H1 (cell line): Measurements from ENCODE around the gene COL1A1. TPM values are rescaled to one million over a fixed set of nuclear protein-coding genes. Genes with fewer than 3 reads are reported as not detected.

ENCODE experiments used
- CTCF ChIA-PET: fragments of 300-600 bp; sonication (Branson Sonifier 250); formaldehyde crosslinking; loops from one replicate; lab custom pipeline; 2021; ENCODE audit not compliant: partially characterized antibody; lab: Charles Lee
- POLR2A ChIA-PET: fragments of 300-600 bp; sonication (Branson Sonifier 250); formaldehyde crosslinking; loops from one replicate; lab custom pipeline; 2021; ENCODE audit warnings: inconsistent platforms; ENCODE audit not compliant: partially characterized antibody; lab: Charles Lee
- DNase-seq, 2 experiments: peaks; one replicate each; pipeline versions ENCODE4 v3.0.0 to v3.0.0-alpha.2; 2010 to 2022; ENCODE audit warnings: low spot score in 2 of 2, low read depth in 1 of 2, mixed read lengths in 1 of 2
- FAIRE-seq: peaks from 2 replicates; lab custom pipeline; 2011; peaks lifted over from hg19 to GRCh38; lab: Jason Lieb, UNC
- H2AFZ ChIP-seq: 2 replicates; pipeline ENCODE4 v1.8.1; 2012; ENCODE audit warnings: low read length, inconsistent platforms
- H2AK5ac ChIP-seq: 2 replicates; pipeline ENCODE4 v1.6.1; 2013; ENCODE audit warnings: low read depth, low read length
- H2BK120ac ChIP-seq: replicated peaks from 2 replicates; pipeline ENCODE3; 2013; ENCODE audit warnings: low read depth, low read length, inconsistent platforms
- H2BK12ac ChIP-seq: 2 replicates; pipeline ENCODE4 v1.6.1; 2013; ENCODE audit warnings: low read depth, low read length
- H2BK15ac ChIP-seq: 2 replicates; pipeline ENCODE4 v1.6.1; 2013; ENCODE audit warnings: low read length
- H2BK20ac ChIP-seq: 2 replicates; pipeline ENCODE4 v1.6.1; 2013; ENCODE audit warnings: low read length
- H2BK5ac ChIP-seq: 2 replicates; pipeline ENCODE4 v1.6.1; 2013; ENCODE audit warnings: low read depth, low read length
- H3K14ac ChIP-seq: 2 replicates; pipeline ENCODE4 v1.6.1; 2013; ENCODE audit warnings: inconsistent platforms; ENCODE audit not compliant: insufficient read length
- H3K18ac ChIP-seq: 2 replicates; pipeline ENCODE4 v1.6.1; 2013; ENCODE audit warnings: low read length; ENCODE audit errors: extremely low read depth
- H3K23ac ChIP-seq: 2 replicates; pipeline ENCODE4 v1.6.1; 2013; ENCODE audit warnings: inconsistent platforms; ENCODE audit not compliant: insufficient read length
- H3K23me2 ChIP-seq: 2 replicates; pipeline ENCODE4 v1.6.1; 2013; ENCODE audit warnings: low read depth, low read length
- H3K27ac ChIP-seq: 2 replicates; pipeline ENCODE4 v1.6.1; 2011; ENCODE audit warnings: low read depth, low read length, inconsistent platforms
- H3K27me3 ChIP-seq, 4 experiments: replicated peaks in 1 of 4; 1 replicate in 1 of 4; 2 replicates in 3 of 4; pipeline versions ENCODE4 v1.6.1 to v1.8.1; 2011 to 2013; ENCODE audit warnings: low read length in 3 of 4, mild to moderate bottlenecking in 3 of 4, inconsistent platforms in 2 of 4, mixed read lengths in 2 of 4, moderate library complexity in 1 of 4; ENCODE audit not compliant: control insufficient read depth in 3 of 4, insufficient read depth in 3 of 4; ENCODE audit errors: extremely low read depth in 1 of 4
- H3K36me3 ChIP-seq, 4 experiments: 2 replicates each; pipeline versions ENCODE4 v1.6.1 to v1.8.1; 2011 to 2013; ENCODE audit warnings: mild to moderate bottlenecking in 4 of 4, low read length in 3 of 4, moderate library complexity in 2 of 4, control low read depth in 1 of 4, inconsistent platforms in 1 of 4; ENCODE audit not compliant: insufficient read depth in 4 of 4, control insufficient read depth in 2 of 4
- H3K4ac ChIP-seq: replicated peaks from 2 replicates; pipeline ENCODE3; 2013; ENCODE audit warnings: low read length, low read depth, mixed read lengths, inconsistent platforms; ENCODE audit not compliant: insufficient read length
- H3K4me1 ChIP-seq, 4 experiments: replicated peaks in 1 of 4; 1 replicate in 1 of 4; 2 replicates in 3 of 4; pipeline versions ENCODE4 v1.6.1 to v1.8.1; 2011 to 2013; ENCODE audit warnings: low read length in 3 of 4, inconsistent platforms in 2 of 4, mixed read lengths in 1 of 4; ENCODE audit not compliant: insufficient read depth in 4 of 4, control insufficient read depth in 3 of 4
- H3K4me2 ChIP-seq, 2 experiments: 2 replicates each; pipeline versions ENCODE4 v1.6.1 to v1.8.1; 2011 to 2013; ENCODE audit warnings: low read depth in 2 of 2, low read length in 2 of 2, control low read depth in 1 of 2, inconsistent platforms in 1 of 2, mild to moderate bottlenecking in 1 of 2; ENCODE audit not compliant: insufficient read depth in 1 of 2
- H3K4me3 ChIP-seq, 4 experiments: fragments of 200-600, 300-600 bp in 1 of 4; sonication (generic), shearing (Covaris generic), sonication (Bioruptor Twin) in 1 of 4; 2 replicates each; pipeline versions ENCODE4 v1.5.1 to v1.8.1; 2011 to 2016; ENCODE audit warnings: low read length in 4 of 4, low read depth in 3 of 4, control low read depth in 2 of 4, inconsistent platforms in 2 of 4, mild to moderate bottlenecking in 2 of 4, mixed read lengths in 1 of 4, moderate library complexity in 1 of 4; ENCODE audit not compliant: insufficient read depth in 2 of 4; ENCODE audit errors: extremely low read depth in 1 of 4
- H3K56ac ChIP-seq: replicated peaks from 2 replicates; pipeline ENCODE3; 2013; ENCODE audit warnings: low read depth, mild to moderate bottlenecking, mixed read lengths, low read length, inconsistent platforms; ENCODE audit not compliant: insufficient read length
- H3K79me1 ChIP-seq: 2 replicates; pipeline ENCODE4 v1.6.1; 2013; ENCODE audit warnings: low read depth, low read length, control low read depth
- H3K79me2 ChIP-seq, 2 experiments: 2 replicates each; pipeline versions ENCODE4 v1.6.1 to v1.8.1; 2012 to 2013; ENCODE audit warnings: low read length in 2 of 2, mild to moderate bottlenecking in 2 of 2, inconsistent platforms in 1 of 2; ENCODE audit not compliant: insufficient read depth in 2 of 2, control insufficient read depth in 1 of 2
- H3K9ac ChIP-seq, 4 experiments: replicated peaks in 1 of 4; 1 replicate in 1 of 4; 2 replicates in 3 of 4; pipeline versions ENCODE4 v1.6.1 to v1.8.1; 2011 to 2013; ENCODE audit warnings: low read depth in 3 of 4, low read length in 3 of 4, control low read depth in 2 of 4, mild to moderate bottlenecking in 2 of 4, moderate library complexity in 2 of 4, inconsistent platforms in 1 of 4; ENCODE audit errors: extremely low read depth in 1 of 4
- H3K9me3 ChIP-seq, 2 experiments: 2 replicates each; pipeline versions ENCODE4 v1.6.1 to v1.8.1; 2012 to 2013; ENCODE audit warnings: mild to moderate bottlenecking in 2 of 2, moderate library complexity in 2 of 2, control low read depth in 1 of 2, inconsistent platforms in 1 of 2, low read depth in 1 of 2, low read length in 1 of 2, mixed read lengths in 1 of 2; ENCODE audit not compliant: insufficient read depth in 2 of 2
- H4K20me1 ChIP-seq, 2 experiments: replicated peaks in 1 of 2; 2 replicates each; pipeline versions ENCODE3 to v1.8.1; 2011 to 2013; ENCODE audit warnings: inconsistent platforms in 2 of 2, low read length in 2 of 2, mild to moderate bottlenecking in 1 of 2; ENCODE audit not compliant: insufficient read depth in 2 of 2, control insufficient read depth in 1 of 2
- H4K5ac ChIP-seq: 2 replicates; pipeline ENCODE4 v1.6.1; 2013; ENCODE audit warnings: low read length, low read depth, mixed read lengths, inconsistent platforms; ENCODE audit not compliant: insufficient read length
- H4K8ac ChIP-seq: 2 replicates; pipeline ENCODE4 v1.8.0; 2013; ENCODE audit warnings: mild to moderate bottlenecking, moderate library complexity, low read length, inconsistent platforms; ENCODE audit not compliant: insufficient read depth; ENCODE audit errors: extremely low read depth
- H4K91ac ChIP-seq: replicated peaks from 2 replicates; pipeline ENCODE3; 2013; ENCODE audit warnings: low read length, mixed read lengths, inconsistent platforms; ENCODE audit not compliant: insufficient read length
- BACH1 ChIP-seq: IDR thresholded peaks from 2 replicates; pipeline ENCODE4 v1.6.1; 2012; ENCODE audit warnings: low read length, improper control_type of control experiment
- CTCF ChIP-seq, 3 experiments: IDR thresholded peaks; 1 replicate in 2 of 3; 2 replicates in 1 of 3; pipeline versions ENCODE4 v1.5.1 to v1.6.1; 2011; ENCODE audit warnings: low read length in 3 of 3, mild to moderate bottlenecking in 3 of 3, inconsistent platforms in 2 of 3, low read depth in 1 of 3, moderate library complexity in 1 of 3; ENCODE audit not compliant: insufficient read depth in 1 of 3; ENCODE audit errors: control extremely low read depth in 1 of 3
- HDAC6 ChIP-seq: IDR thresholded peaks from one replicate; pipeline ENCODE4 v1.7.1; 2012; ENCODE audit warnings: low read depth, mild to moderate bottlenecking, inconsistent platforms, low read length, moderate library complexity
- KDM5A ChIP-seq: fragments of 200-600 bp; IDR thresholded peaks from 2 replicates; pipeline ENCODE4 v1.7.1; 2012; ENCODE audit warnings: mild to moderate bottlenecking, low read length, inconsistent platforms, mixed read lengths
- NRF1 ChIP-seq: IDR thresholded peaks from 2 replicates; pipeline ENCODE4 v1.6.1; 2011; ENCODE audit warnings: mild to moderate bottlenecking, low read depth, low read length, improper control_type of control experiment
- POLR2A ChIP-seq, 2 experiments: IDR thresholded peaks; 1 replicate in 1 of 2; 2 replicates in 1 of 2; pipeline ENCODE4 v1.6.1; 2011; ENCODE audit warnings: low read depth in 2 of 2, low read length in 2 of 2, mild to moderate bottlenecking in 2 of 2; ENCODE audit errors: control extremely low read depth in 1 of 2
- POU5F1 ChIP-seq: IDR thresholded peaks from 2 replicates; pipeline ENCODE4 v1.6.1; 2011; ENCODE audit warnings: low read depth, mild to moderate bottlenecking, low read length, moderate library complexity
- RXRA ChIP-seq: IDR thresholded peaks from 2 replicates; pipeline ENCODE4 v1.6.1; 2011; ENCODE audit warnings: low read depth, mild to moderate bottlenecking, low read length, moderate library complexity; ENCODE audit not compliant: insufficient read depth
- SAP30 ChIP-seq: fragments of 300-600 bp; sonication (generic); IDR thresholded peaks from 2 replicates; pipeline ENCODE4 v1.7.1; 2012; ENCODE audit warnings: low read length, moderate library complexity, mild to moderate bottlenecking, inconsistent platforms; ENCODE audit not compliant: insufficient read depth, insufficient replicate concordance
- SIX5 ChIP-seq: IDR thresholded peaks from 2 replicates; pipeline ENCODE4 v1.6.1; 2011; ENCODE audit warnings: mild to moderate bottlenecking, low read depth, low read length
- SUZ12 ChIP-seq: fragments of 200-600 bp; sonication (generic); IDR thresholded peaks from 2 replicates; pipeline ENCODE4 v1.6.1; 2012; ENCODE audit warnings: mild to moderate bottlenecking, inconsistent platforms, low read length, moderate library complexity, mixed read lengths
- WGBS, 2 experiments: shearing (Covaris generic) in 1 of 2; methylation state at CpG; one replicate each; pipeline versions ENCODE4 v1.1.6 to v1.1.7; 2013 to 2015; ENCODE audit warnings: low lambda C conversion rate in 2 of 2, mixed read lengths in 2 of 2, inconsistent platforms in 1 of 2, low coverage in 1 of 2, missing lambda C conversion rate in 1 of 2; ENCODE audit not compliant: insufficient replicate concordance in 2 of 2, insufficient coverage in 1 of 2, insufficient read length in 1 of 2; ENCODE audit errors: extremely low coverage in 1 of 2, missing lambda C conversion rate in 1 of 2; 5-methylcytosine and 5-hydroxymethylcytosine counted together
- polyA plus RNA-seq, 7 experiments: library from polyadenylated mRNA; depleted of rRNA in 3 of 7; stranded (reverse) in 5 of 7; unstranded in 2 of 7; fragments of >200 nt in 5 of 7; fragments of 200-250 nt in 2 of 7; gene quantifications; 1 replicate in 5 of 7; 2 replicates in 1 of 7; 4 replicates in 1 of 7; pipeline versions ENCODE4 v1.2.1 to v1.2.3, GENCODE V29; 2011 to 2013; ENCODE audit warnings: missing spikeins in 2 of 7, mixed read lengths in 2 of 7
- total RNA-seq: library from RNA; stranded (reverse); fragmentation: NEBNext Ultra II Directional; extraction: Animal tissue kit (Norgen Biotek cat#: 25700); gene quantifications from 2 replicates; pipeline ENCODE4 v1.2.1, GENCODE V29; 2021

COL1A1 gene
- total and polyA plus RNA-seq, 2 of the 8 experiments (the other 6 are each of a cell fraction or from before 2014, with no cell fraction given) = 14.1 to 80.4 TPM

- no peak for DNase-seq
- H2BK5ac ChIP-seq = no peak overlapping the region
- no peak overlapping the region for H2BK12ac ChIP-seq
- no peak overlapping the region for H3K4me3 ChIP-seq
- H3K56ac ChIP-seq = no peak overlapping the region
- H2BK15ac ChIP-seq = no peak overlapping the region
- H3K18ac ChIP-seq = no peak overlapping the region
- 88% methylated on average over 18 of the region's 21 CpGs; no CpG with 5 or more reads in 1 of the 2 experiments for WGBS, 2 experiments
- no peak overlapping the region for H2BK120ac ChIP-seq
- H3K23ac ChIP-seq = no peak overlapping the region
- ChIA-PET CTCF (interaction anchor here (0.9 to 1.7 kb wide), 7 partner anchors 9 to 106 kb away, joined by 3 to 7 read pairs (median 4); partner anchors contain the start of gene SGCA), POLR2A (no interaction called here)
- no peak overlapping the region for H3K4ac ChIP-seq
- peaks cover 6 to 70% (median 43%) of the 10 kb centered on the region in 4 experiments for H3K36me3 ChIP-seq
- H2AFZ ChIP-seq = no peak overlapping the region
- no peaks in the 10 kb centered on the region for H3K9me3 ChIP-seq
- H3K14ac ChIP-seq = no peak overlapping the region
- TF ChIP-seq NRF1 (no peak), SIX5 (no peak), POLR2A (IDR thresholded peaks at IDR 0.05; ENCODE audit: control extremely low read depth in 1 of 2, low read depth in 2 of 2, low read length in 2 of 2) (no peak), SUZ12 (no peak), SAP30 (no peak), BACH1 (no peak), POU5F1 (no peak), RXRA (no peak), HDAC6 (no peak), CTCF (IDR thresholded peaks at IDR 0.05; ENCODE audit: control extremely low read depth in 1 of 3, insufficient read depth in 1 of 3, low read depth in 1 of 3, low read length in 3 of 3) (no peak), KDM5A (no peak)
- no peaks in the 10 kb centered on the region for H3K79me2 ChIP-seq
- no peak overlapping the region for H4K5ac ChIP-seq
- no peak overlapping the region for H3K4me2 ChIP-seq
- no peak overlapping the region for H2BK20ac ChIP-seq
- H4K20me1 ChIP-seq = peaks cover 0 to 2% of the 10 kb centered on the region in 2 experiments
- H3K27me3 ChIP-seq = no peaks in the 10 kb centered on the region
- no peaks in the 10 kb centered on the region for H3K23me2 ChIP-seq
- H3K4me1 ChIP-seq = no peaks in the 10 kb centered on the region
- FAIRE-seq = no peak
- no peak overlapping the region for H3K27ac ChIP-seq
- no peak overlapping the region for H4K8ac ChIP-seq
- no peak overlapping the region for H2AK5ac ChIP-seq
- H3K79me1 ChIP-seq = no peaks in the 10 kb centered on the region
- H3K9ac ChIP-seq = no peak overlapping the region
- H4K91ac ChIP-seq = no peak overlapping the region
Measured at GRCh38 chr17:50191359-50192143, 9.9 kb downstream of the COL1A1 start.
